NCI-H146 (cell line): Measurements from ENCODE around the gene FGD4.

Source experiments
- DNase-seq: peaks from one replicate; lab custom pipeline; 2025; lab: John Stamatoyannopoulos, UW

Gene FGD4

GRCh38 chr12:32679920-32680237 is 280.5 kb downstream of the FGD4 start:
- DNase-seq, result no peak

GRCh38 chr12:32680787-32681186 is 281.4 kb downstream of the FGD4 start:
- DNase-seq, result no peak

- DNase-seq, result no peak
Observed at GRCh38 chr12:32681272-32681671, 281.9 kb downstream of the FGD4 start.

GRCh38 chr12:32686340-32686739 is 287.0 kb downstream of the FGD4 start:
- no peak for DNase-seq

- DNase-seq, result no peak
Observed at GRCh38 chr12:32688786-32689185, 289.4 kb downstream of the FGD4 start.

GRCh38 chr12:32690927-32691326 is 291.6 kb downstream of the FGD4 start:
- no peak for DNase-seq

- no peak for DNase-seq
Observed at GRCh38 chr12:32692358-32692757, 293.0 kb downstream of the FGD4 start.

- no peak for DNase-seq
Observed at GRCh38 chr12:32693036-32693435, 293.7 kb downstream of the FGD4 start.
